Measurements from ENCODE around the gene NOP16.

- TF ChIP-seq POLR2A (IDR thresholded peaks at IDR 0.05; ENCODE audit: low read depth, low read length) (no peak), POLR2AphosphoS5 (IDR thresholded peaks at IDR 0.05; ENCODE audit: low read depth, low read length) (no peak), TAF1 (IDR thresholded peaks at IDR 0.05; ENCODE audit: borderline replicate concordance, low read depth, low read length) (no peak)
Observed at GRCh38 chr5:176407456-176408251, 19.3 kb upstream of the NOP16 start.
